Thymus (tissue), 11 donors: ENCODE results near the gene IRAK3. TPM values are rescaled to one million over a fixed set of nuclear protein-coding genes. Genes with fewer than 3 reads are reported as not detected.
A peak's percentile ranks its signal among the peaks of the same experiment; 100 is the strongest.
"Not testable (repeated sequence)": the region's sequence is repeated elsewhere in the genome, so short reads cannot be mapped to it uniquely, and the experiment has no call there.

ENCODE experiments used
- DNase-seq, 9 donors: peaks; one replicate each; pipeline ENCODE4 v3.0.0-alpha.2; 2013; ENCODE audit warnings: low spot score in 9 of 9, low read depth in 6 of 9, missing footprints in 1 of 9
- H3K27ac ChIP-seq, 2 donors: one replicate each; pipeline ENCODE4 v1.5.1; 2013; ENCODE audit warnings: control low read depth in 1 of 2, low read depth in 1 of 2, low read length in 1 of 2, mild to moderate bottlenecking in 1 of 2, moderate library complexity in 1 of 2
- H3K27me3 ChIP-seq, 2 donors: one replicate each; pipeline ENCODE4 v1.5.1; 2013; ENCODE audit warnings: low read length in 1 of 2; ENCODE audit not compliant: control insufficient read depth in 2 of 2, insufficient read depth in 1 of 2
- H3K36me3 ChIP-seq, 2 donors: one replicate each; pipeline ENCODE4 v1.5.1; 2013; ENCODE audit warnings: low read length in 1 of 2, mild to moderate bottlenecking in 1 of 2, moderate library complexity in 1 of 2; ENCODE audit not compliant: control insufficient read depth in 2 of 2, insufficient read depth in 2 of 2
- H3K4me1 ChIP-seq, 2 donors: one replicate each; pipeline ENCODE4 v1.5.1; 2013; ENCODE audit warnings: low read length in 2 of 2; ENCODE audit not compliant: control insufficient read depth in 2 of 2, insufficient read depth in 2 of 2
- H3K4me3 ChIP-seq, 2 donors: one replicate each; pipeline ENCODE4 v1.5.1; 2013; ENCODE audit warnings: low read length in 2 of 2, control low read depth in 1 of 2, mild to moderate bottlenecking in 1 of 2
- H3K9me3 ChIP-seq, 2 donors: one replicate each; pipeline ENCODE4 v1.5.1; 2013; ENCODE audit warnings: low read length in 1 of 2, mild to moderate bottlenecking in 1 of 2; ENCODE audit not compliant: control insufficient read depth in 2 of 2, insufficient read depth in 1 of 2
- WGBS: extraction: QIAGEN DNeasy Blood & Tissue Kit; methylation state at CpG from one replicate; pipeline ENCODE4 v1.1.7; 2013; 5-methylcytosine and 5-hydroxymethylcytosine counted together
- polyA plus RNA-seq: library from polyadenylated mRNA; stranded (reverse); fragments of 200-250 nt; gene quantifications from one replicate; pipeline ENCODE4 v1.2.3, GENCODE V29; 2013
- total RNA-seq: library from RNA; stranded (reverse); fragments of 120-200 nt; gene quantifications from one replicate; pipeline ENCODE4 v1.2.4, GENCODE V29; 2013
- donor health status: healthy.

The IRAK3 gene
- total and polyA plus RNA-seq, 2 donors, result 2.5 to 5.9 TPM

GRCh38 chr12:66184822-66185221 is 4.2 kb upstream of the IRAK3 start:
- not testable (repeated sequence) for H3K9me3 ChIP-seq, H3K4me3 ChIP-seq, DNase-seq, H3K36me3 ChIP-seq, H3K4me1 ChIP-seq, H3K27ac ChIP-seq
- H3K27me3 ChIP-seq, result peaks cover 10 to 17% of the 10 kb centered on the region in 2 donors
- WGBS, result 93% methylated on average over 3 of the region's 3 CpGs

GRCh38 chr12:66187036-66187435 is 2.0 kb upstream of the IRAK3 start:
- no peaks in the 10 kb centered on the region for H3K36me3 ChIP-seq
- H3K27me3 ChIP-seq, result peaks cover 10 to 17% of the 10 kb centered on the region in 2 donors
- DNase-seq, result no peak
- no peaks in the 10 kb centered on the region for H3K9me3 ChIP-seq
- H3K27ac ChIP-seq, result no peak overlapping the region
- no peak overlapping the region for H3K4me3 ChIP-seq
- 68% methylated on average over 2 of the region's 2 CpGs for WGBS
- peaks cover 0 to 9% of the 10 kb centered on the region in 2 donors for H3K4me1 ChIP-seq

- Histone ChIP-seq H3K36me3 (no peaks in the 10 kb centered on the region), H3K4me3 (no peak overlapping the region), H3K27me3 (peaks cover 10 to 17% of the 10 kb centered on the region in 2 donors), H3K27ac (no peak overlapping the region), H3K9me3 (no peaks in the 10 kb centered on the region), H3K4me1 (peaks cover 0 to 9% of the 10 kb centered on the region in 2 donors)
- DNase-seq, result no peak
- WGBS, result 99% methylated on average over 4 of the region's 4 CpGs
These were observed 1.2 kb upstream of the IRAK3 start for GRCh38 chr12:66187821-66188220.

GRCh38 chr12:66189486-66189843 is 451 bp downstream of the IRAK3 start:
- 12% methylated on average over 18 of the region's 18 CpGs for WGBS
- Histone ChIP-seq H3K27me3 (peaks cover 10 to 17% of the 10 kb centered on the region in 2 donors), H3K27ac (peak overlapping the region; percentile 15 to 22), H3K4me3 (peak overlapping the region; percentile 17 to 50), H3K4me1 (peaks cover 0 to 9% of the 10 kb centered on the region in 2 donors), H3K9me3 (no peaks in the 10 kb centered on the region), H3K36me3 (no peaks in the 10 kb centered on the region)
- no peak for DNase-seq

GRCh38 chr12:66189889-66190288 is 875 bp downstream of the IRAK3 start:
- DNase-seq, result no peak
- 70% methylated on average over 6 of the region's 6 CpGs for WGBS
- Histone ChIP-seq H3K36me3 (no peaks in the 10 kb centered on the region), H3K27me3 (peaks cover 10 to 17% of the 10 kb centered on the region in 2 donors), H3K4me1 (peaks cover 0 to 9% of the 10 kb centered on the region in 2 donors), H3K4me3 (peak overlapping the region; percentile 17 to 50), H3K9me3 (no peaks in the 10 kb centered on the region), H3K27ac (peak overlapping the region in 1 of 2 donors; percentile 15)

- WGBS, result 50% methylated on average over 1 of the region's 1 CpG
- H3K36me3 ChIP-seq, result no peaks in the 10 kb centered on the region
- H3K4me3 ChIP-seq, result no peak overlapping the region
- H3K27me3 ChIP-seq, result peaks cover 10 to 17% of the 10 kb centered on the region in 2 donors
- H3K4me1 ChIP-seq, result peaks cover 0 to 9% of the 10 kb centered on the region in 2 donors
- DNase-seq, result no peak
- H3K27ac ChIP-seq, result no peak overlapping the region
- no peaks in the 10 kb centered on the region for H3K9me3 ChIP-seq
These were observed 1.7 kb downstream of the IRAK3 start for GRCh38 chr12:66190519-66191370.

GRCh38 chr12:66191547-66192126 is 2.6 kb downstream of the IRAK3 start:
- Histone ChIP-seq H3K4me1 (peaks cover 0 to 9% of the 10 kb centered on the region in 2 donors), H3K36me3 (no peaks in the 10 kb centered on the region), H3K27ac (peak overlapping the region in 1 of 2 donors; percentile 8), H3K9me3 (no peaks in the 10 kb centered on the region), H3K27me3 (peaks cover 10 to 17% of the 10 kb centered on the region in 2 donors), H3K4me3 (no peak overlapping the region)
- 89% methylated on average over 7 of the region's 7 CpGs for WGBS
- DNase-seq, result no peak

- H3K27ac ChIP-seq, result no peak overlapping the region
- H3K36me3 ChIP-seq, result no peaks in the 10 kb centered on the region
- H3K4me1 ChIP-seq, result peaks cover 0 to 3% of the 10 kb centered on the region in 2 donors
- H3K9me3 ChIP-seq, result no peaks in the 10 kb centered on the region
- no peak overlapping the region for H3K4me3 ChIP-seq
- H3K27me3 ChIP-seq, result peaks cover under 1 to 5% of the 10 kb centered on the region in 2 donors
- DNase-seq, result no peak
- WGBS, result 97% methylated on average over 2 of the region's 2 CpGs
These were observed 5.1 kb downstream of the IRAK3 start for GRCh38 chr12:66194122-66194521.

- no peak for DNase-seq
- Histone ChIP-seq H3K4me3 (no peak overlapping the region), H3K9me3 (no peaks in the 10 kb centered on the region), H3K36me3 (no peaks in the 10 kb centered on the region), H3K27me3 (no peaks in the 10 kb centered on the region), H3K27ac (no peak overlapping the region), H3K4me1 (no peaks in the 10 kb centered on the region)
- 98% methylated on average over 6 of the region's 6 CpGs for WGBS
These were observed 6.2 kb downstream of the IRAK3 start for GRCh38 chr12:66195242-66195641.
